ENCODE data around the gene TOP2A.

GRCh38 chr17:40349895-40350688 lies 67.6 kb downstream of the TOP2A start:
- no peak for TF ChIP-seq CTCF (IDR thresholded peaks at IDR 0.05)
- no peak for TF ChIP-seq POLR2A (IDR thresholded peaks at IDR 0.05)

All from testis (tissue), 2 donors.